ENCODE data around the gene TGFBR3.

- TF ChIP-seq POLR2AphosphoS5 (IDR thresholded peaks at IDR 0.05; ENCODE audit: low read depth, low read length) (no peak), EZH2 (IDR thresholded peaks at IDR 0.05; ENCODE audit: low read depth, low read length, severe bottlenecking) (no peak), JUN (IDR thresholded peaks at IDR 0.05; ENCODE audit: low read depth, low read length) (no peak), POU5F1 (IDR thresholded peaks at IDR 0.05; ENCODE audit: low read depth, low read length) (no peak), CTCF (IDR thresholded peaks at IDR 0.05; ENCODE audit: control extremely low read depth in 1 of 3, insufficient read depth in 1 of 3, low read depth in 1 of 3, low read length in 3 of 3) (no peak), ZNF274 (IDR thresholded peaks at IDR 0.05; ENCODE audit: borderline replicate concordance, extremely low read depth, low read length) (no peak), POLR2A (IDR thresholded peaks at IDR 0.05; ENCODE audit: control extremely low read depth in 1 of 2, low read depth in 2 of 2, low read length in 2 of 2) (no peak), CHD7 (IDR thresholded peaks at IDR 0.05; ENCODE audit: insufficient replicate concordance, low read length) (no peak), USF2 (IDR thresholded peaks at IDR 0.05; ENCODE audit: low read length) (no peak), CHD2 (IDR thresholded peaks at IDR 0.05; ENCODE audit: low read length) (no peak), RAD21 (IDR thresholded peaks at IDR 0.05 in 1 of 2, conservative IDR thresholded peaks at IDR 0.05 in 1 of 2; ENCODE audit: low read depth in 2 of 2, low read length in 2 of 2) (no peak), KDM5A (IDR thresholded peaks at IDR 0.05; ENCODE audit: low read length) (no peak), CREB1 (IDR thresholded peaks at IDR 0.05) (no peak)
Measured at GRCh38 chr1:91750398-91750996, 135.5 kb downstream of the TGFBR3 start.

All from H1 (cell line).